GM18951 (cell line): ENCODE data around the gene CARM1.

Experiments used
- POLR2A ChIP-seq: IDR thresholded peaks from 4 replicates; pipeline ENCODE4 v1.6.1; 2011; ENCODE audit warnings: mild to moderate bottlenecking; ENCODE audit not compliant: insufficient read length, insufficient read depth; ENCODE audit errors: extremely low read depth
- in situ Hi-C: fragments of 300-500 bp; cut with MboI; formaldehyde crosslinking; loops from one replicate; pipeline ENCODE4 v1.12.0; 2022; ENCODE audit warnings: low sequenced_read_pairs, mixed read lengths, inconsistent platforms; ENCODE audit not compliant: unreplicated experiment

Gene CARM1

DNA sequence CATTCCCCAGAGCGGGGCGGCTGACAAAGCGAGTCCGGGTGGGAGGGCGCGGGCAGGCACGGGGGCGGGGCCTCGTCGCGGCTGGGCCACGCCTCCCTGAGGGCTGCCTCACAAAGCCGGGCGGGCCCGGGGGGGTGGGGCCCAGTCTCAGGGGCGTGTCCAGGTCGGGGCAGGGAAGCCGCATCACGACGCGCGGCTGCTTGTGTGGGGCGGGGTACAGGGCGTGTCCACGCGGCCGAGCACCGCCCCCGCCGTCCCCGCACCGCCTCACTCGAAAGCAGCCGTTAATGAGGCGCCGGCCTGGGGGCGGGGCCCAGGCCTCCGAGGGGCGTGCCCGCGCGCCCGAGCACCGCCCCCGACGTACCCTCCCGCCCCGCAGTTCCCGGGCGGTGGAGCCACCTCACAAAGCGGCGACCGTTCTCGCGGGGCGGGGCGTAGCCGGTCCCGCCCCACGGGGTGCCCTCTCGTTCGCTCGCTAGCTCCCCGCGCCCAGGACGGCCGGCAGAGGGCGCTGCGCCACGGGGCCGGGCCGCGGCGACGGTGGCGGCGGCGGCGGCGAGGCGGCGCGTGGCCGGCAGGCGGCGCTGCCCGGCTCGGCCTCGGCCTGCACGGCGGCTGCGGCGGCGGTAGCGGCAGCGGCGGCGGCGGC, at the start of gene CARM1:
Gene CARM1, plus strand, starts transcription at position 599 of the 649 bp plus-strand sequence. CDS start 150 bp downstream, outside the sequence.
- in situ Hi-C loops, result no loop called here
- peak; percentile 2 for TF ChIP-seq POLR2A

DNA sequence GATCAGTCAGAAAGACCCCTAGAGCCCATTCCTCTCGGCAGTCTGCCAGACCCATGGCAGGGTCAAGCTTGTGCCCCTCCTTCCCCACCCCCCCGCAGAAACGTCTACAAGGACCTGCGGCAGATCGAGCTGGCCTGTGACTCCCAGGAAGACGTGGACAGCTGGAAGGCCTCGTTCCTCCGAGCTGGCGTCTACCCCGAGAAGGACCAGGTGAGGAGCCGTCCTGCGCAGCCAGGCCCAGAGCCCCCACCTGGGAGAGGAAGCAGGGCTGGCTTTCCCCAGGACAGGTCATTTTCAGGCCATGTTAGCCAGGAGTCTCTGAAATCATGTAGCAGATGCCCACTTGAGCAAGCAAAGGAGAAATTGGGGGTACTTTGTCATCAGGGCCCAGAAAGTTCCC, 47.7 kb upstream of the CARM1 start:
- no peak for TF ChIP-seq POLR2A
- in situ Hi-C loops, result no loop called here

DNA sequence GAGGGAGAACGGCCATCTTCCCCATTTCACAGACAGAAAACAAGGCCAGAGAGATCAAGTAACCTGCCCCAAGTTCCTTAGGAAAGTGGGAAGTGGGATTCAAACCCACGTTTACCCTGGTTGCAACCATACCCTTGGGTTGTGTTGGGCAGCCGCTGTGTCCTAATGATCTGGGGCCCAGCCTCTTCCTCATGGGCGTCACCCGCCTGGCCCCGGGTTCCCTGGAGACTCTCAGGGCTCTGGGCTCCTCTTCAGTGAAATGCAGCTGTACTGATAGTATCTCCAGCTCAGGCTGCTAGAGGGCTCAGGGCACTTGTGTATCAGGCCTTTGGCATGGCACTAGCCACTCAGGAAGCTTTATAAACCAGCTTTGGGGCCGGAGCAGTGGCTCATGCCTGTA, 45.1 kb upstream of the CARM1 start:
- in situ Hi-C loops, result no loop called here

DNA sequence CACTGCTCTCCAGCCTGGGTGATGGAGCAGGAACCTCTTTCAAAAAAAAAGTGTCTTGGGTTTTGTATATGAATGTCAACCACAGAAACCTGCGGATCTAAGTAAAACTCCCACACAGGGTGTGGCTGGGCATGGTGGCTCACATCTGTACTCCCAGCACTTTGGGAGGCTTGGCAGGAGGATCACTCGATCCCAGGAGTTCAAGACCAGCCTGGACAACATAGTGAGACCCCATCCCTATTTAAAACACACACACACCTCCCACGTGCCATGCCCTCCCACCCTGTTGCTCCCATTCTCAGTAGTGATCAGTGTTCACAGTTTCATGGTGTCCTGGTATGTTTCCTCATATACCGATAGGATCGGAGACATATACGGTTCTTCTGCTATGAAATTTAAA, 44.5 kb upstream of the CARM1 start:
- in situ Hi-C loops, result no loop called here
- TF ChIP-seq POLR2A, result no peak

More for the DNA sequence above, 45.1 kb upstream of the CARM1 start:
- no peak for TF ChIP-seq POLR2A

DNA sequence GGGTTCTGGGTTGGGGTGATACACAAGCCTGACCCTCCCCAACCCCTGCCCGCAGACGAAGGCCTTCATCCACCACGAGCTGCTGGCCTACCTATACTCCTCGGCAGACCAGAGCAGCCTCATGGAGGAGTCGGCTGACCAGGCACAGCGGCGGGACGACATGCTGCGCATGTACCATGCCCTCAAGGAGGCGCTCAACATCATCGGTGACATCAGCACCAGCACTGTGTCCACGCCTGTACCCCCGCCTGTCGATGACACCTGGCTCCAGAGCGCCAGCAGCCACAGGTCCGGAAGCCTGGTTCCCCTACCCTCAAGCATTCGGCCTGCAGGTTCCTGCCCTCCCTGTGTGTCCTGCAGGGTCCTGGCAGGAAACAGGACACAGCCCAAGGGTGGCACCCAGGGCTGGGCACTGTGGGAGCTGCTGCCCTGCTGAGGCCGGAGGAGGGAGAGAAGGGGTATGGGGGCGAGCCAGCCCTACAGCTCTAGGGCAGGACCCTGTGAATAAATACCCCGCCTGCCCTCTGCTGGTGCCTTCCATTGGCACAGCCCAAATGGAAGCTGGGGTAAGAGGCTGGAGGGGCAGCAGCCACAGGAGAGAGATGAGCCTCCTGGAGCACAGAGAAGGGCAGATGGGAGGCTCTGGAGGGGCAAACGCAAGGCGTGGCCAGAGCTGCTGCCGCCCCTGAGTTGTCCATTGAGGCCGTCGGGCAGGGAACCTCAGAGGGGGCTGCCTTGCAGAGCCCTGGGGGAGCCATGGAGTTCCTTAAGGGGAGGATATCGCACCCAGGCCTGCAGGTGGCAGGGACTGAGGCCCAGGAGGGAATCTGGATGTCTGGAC, 42.2 kb upstream of the CARM1 start:
- TF ChIP-seq POLR2A, result no peak
- in situ Hi-C loops, result no loop called here

DNA sequence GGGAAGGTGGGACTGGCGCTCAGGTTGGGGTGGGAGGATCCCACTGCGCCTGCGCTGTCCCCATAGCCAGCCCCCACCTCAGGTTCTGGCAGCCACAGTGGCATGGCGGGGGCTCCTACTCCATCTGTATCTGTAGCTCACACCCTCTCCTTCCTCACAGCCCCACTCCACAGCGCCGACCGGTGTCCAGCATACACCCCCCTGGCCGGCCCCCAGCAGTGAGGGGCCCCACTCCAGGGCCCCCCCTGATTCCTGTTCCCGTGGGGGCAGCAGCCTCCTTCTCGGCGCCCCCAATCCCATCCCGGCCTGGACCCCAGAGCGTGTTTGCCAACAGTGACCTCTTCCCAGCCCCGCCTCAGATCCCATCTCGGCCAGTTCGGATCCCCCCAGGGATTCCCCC, 41.4 kb upstream of the CARM1 start:
- TF ChIP-seq POLR2A, result no peak
- in situ Hi-C loops, result no loop called here

DNA sequence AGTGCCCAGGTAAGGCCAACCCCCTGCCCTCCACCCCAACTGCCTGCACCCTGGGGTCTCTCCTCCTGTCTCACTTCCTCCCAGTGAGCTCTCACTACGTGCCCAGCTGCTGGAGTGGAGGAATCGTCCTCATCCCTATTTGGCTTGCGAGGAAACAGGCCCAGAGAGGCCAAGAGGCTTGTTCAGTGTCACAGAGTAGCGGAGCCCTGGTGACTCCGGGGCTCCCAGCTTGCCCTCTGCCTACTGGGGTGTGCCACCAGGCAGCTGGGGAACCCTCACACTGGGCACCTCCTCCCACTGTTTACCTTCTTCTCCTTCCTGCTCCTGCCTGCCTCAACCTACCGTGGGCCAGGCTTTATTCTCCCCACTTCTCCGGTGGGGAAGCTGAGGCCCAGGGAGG, 41.0 kb upstream of the CARM1 start:
- in situ Hi-C loops, result no loop called here
- no peak for TF ChIP-seq POLR2A

DNA sequence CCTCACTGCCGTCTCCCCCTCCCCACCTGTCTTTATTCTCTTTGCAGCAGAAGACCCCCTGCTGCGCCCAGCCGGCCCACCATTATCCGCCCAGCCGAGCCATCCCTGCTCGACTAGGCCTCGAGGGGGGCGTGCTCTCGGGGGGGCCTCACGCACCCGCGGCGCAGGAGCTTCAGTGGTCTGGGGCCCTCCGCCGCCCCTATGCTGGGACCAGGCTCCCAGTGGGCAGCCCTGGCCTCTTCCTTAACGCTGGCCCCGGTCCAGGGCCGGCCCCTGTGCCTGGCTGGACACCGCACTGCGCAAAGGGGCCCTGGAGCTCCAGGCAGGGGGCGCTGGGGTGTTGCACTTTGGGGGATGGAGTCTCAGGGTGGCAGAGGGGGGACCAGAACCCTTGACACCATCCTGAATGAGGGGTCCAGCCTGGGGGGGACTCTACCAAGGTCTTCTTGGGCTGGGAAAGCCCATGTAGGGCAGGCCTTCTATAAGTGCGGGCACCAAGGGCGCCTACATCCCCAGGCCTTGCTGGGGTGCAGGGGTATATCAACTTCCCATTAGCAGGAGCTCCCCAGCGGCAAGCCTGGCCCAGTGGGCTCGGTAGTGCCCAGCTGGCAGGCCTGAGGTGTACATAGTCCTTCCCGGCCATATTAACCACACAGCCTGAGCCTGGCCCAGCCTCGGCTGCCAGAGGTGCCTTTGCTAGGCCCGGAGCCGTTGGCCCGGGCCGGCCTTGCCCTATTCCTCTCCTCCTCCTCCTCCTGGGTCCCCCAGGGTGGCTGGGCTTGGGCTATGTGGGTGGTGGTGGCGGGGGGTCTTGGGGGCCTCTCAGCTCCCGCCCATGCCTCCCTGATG, 40.2 kb upstream of the CARM1 start:
- no peak for TF ChIP-seq POLR2A
- in situ Hi-C loops, result no loop called here

DNA sequence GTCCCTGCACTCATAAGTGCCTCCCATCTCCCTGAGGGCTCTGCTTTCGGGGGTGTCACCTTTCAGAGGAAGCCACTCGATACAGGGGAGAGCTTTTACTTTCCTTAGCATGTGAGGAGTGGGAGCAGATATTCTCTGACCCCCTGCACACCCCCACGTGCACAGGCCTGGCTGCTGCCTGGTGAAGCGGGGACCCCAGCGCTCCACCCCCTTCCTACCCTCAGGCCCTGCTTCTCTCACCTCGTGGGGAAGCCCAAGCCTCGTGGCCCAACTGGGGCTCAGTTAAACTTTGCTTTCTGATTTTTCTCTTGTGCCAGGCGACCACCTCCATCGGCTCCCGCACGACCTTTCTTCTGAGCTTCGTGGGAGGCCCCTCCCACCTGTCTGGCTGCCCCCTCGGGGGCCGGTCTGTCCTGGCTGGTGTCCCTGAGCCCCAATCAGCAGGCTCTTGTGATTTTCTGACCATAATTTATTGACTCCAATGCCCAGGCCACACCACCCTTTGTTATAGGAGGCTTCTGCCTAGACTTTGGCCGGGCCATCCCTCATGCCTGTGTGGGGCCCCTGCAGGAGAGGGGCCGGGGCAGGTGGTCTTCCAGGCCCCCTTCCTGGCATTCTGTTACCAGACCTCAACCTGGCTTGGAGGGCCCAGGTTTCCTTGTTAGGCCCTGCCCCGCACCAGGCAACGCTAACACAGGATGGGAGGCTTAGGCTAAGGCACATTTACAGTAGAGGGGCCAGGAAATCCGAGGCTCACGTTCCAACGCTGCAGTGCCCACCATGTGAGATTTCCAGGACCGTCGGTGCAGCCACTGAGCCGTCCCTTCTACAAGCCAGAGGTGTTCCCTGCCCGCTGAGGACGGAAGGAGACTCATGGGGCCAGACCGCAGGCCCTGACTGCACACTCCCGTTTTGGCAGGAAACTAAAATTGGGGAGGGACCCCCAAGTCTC, 39.1 kb upstream of the CARM1 start:
- TF ChIP-seq POLR2A, result peak; percentile 8
- in situ Hi-C loops, result no loop called here

DNA sequence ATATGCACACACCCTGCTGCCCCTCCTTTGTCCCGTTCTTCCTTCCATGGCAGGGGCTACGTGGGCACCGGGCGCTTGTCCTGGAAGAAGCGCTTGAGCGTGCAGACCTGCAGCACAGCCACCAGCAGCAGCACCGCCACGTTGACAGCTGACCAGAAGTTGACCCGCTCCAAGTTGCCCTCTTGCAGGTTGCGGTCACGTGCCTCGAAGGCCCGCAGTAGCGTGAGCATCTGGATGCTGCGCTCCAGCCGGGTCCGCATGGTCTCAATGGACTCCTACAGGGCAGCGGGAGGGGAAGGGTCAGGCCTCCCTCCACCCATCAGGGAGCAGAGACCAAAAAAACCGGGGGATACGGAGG, 38.4 kb upstream of the CARM1 start:
- in situ Hi-C loops, result no loop called here
- TF ChIP-seq POLR2A, result peak; percentile 2

DNA sequence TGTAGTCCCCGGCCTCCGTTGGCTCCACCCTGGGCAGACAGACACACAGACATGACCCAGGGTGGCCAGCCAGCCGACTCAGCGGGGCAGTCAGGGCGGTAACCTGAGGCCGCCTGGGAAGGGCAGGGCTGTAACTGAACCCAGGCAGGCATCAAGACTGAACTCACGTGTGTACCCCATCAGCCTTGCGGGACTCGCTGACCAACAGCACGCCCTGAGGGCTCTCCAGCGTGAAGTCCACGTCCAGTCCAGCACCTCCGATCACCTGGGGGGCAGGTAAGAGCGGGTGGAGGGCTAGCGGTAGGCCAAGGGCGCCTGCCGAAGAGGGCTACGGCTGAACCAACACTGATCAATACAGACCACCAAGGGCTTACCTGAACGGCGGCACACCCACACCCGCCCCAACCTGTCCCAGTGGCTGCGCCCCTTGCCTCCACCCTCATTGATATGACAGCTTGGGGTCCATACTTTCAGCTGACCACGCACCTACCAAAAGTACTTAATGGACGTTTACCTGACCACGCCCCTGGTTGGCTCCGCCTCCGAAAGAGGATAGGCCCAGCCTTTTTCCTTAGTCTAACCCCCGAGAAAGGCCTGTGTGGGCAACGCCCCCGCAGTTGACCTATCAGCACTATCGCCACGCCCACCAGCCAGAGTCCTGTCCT, 36.1 kb upstream of the CARM1 start:
- TF ChIP-seq POLR2A, result no peak
- in situ Hi-C loops, result no loop called here

DNA sequence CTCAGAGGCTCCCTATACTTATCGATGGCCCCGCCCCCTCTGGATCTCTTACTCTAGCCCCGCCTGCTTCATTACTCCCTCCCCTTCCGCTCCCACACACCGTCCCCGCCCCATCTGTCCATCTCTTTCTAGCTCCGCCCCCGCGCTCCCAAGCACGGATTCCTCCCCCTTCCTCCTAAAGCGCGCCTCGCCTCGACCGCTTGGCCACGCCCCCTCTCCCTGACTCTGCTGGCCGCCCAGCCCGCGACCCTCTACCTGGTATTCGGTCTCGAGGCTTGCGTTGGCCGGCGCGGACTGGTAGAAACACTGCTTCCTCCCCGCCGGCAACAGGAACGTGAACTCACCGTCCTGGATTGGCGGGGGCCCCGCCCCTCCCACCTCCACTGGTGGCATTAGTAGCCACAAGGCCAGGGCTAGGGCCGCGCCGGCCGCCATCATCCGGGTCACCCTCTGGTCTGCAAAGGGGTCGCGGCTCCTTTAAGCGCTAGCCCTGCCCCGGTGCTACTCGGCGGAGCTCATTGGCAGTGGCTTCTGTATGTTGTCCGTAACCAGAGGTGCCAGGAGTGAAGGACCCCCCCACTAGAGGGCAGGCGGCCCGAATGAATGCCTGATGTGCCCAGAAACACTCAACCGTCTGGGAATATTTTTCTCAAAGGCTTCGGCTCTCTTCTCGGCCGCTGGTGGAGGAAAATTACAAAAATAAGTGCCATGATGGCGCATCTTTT, 35.4 kb upstream of the CARM1 start, which contains the start of gene TMED1:
Gene TMED1, minus strand, starts transcription at position 459 of the 725 bp plus-strand sequence. Its CDS starts 21 bp downstream, at position 438.
- in situ Hi-C loops, result no loop called here

More for the DNA sequence above, 35.4 kb upstream of the CARM1 start, which contains the start of gene TMED1:
- TF ChIP-seq POLR2A, result peak; percentile 67
